SW480 (cell line): ENCODE results near the gene TMEFF2.

ENCODE experiments used
- DNase-seq: peaks from one replicate; pipeline ENCODE4 v3.0.0-alpha.2; 2016; ENCODE audit warnings: low spot score

The TMEFF2 gene

DNA sequence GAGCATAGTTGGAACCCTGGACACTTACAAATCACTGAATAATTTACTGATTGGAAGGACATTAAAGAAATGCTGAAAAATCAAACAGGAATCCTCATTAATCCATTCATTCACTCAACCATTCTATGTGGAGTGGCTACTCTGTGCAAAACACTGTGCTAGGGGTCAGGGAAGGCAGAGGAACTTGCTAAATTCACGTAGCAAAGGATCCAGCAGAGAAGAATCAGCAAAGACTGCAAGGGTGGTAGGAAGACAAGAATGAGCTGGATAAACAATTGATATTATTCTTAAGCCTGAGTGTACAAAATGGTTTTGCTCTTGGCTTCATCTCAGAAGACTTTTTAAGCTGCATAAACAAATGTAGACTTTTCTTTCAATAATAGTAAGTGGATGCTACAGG lies 183.5 kb downstream of the TMEFF2 start:
- DNase-seq: no peak

DNA sequence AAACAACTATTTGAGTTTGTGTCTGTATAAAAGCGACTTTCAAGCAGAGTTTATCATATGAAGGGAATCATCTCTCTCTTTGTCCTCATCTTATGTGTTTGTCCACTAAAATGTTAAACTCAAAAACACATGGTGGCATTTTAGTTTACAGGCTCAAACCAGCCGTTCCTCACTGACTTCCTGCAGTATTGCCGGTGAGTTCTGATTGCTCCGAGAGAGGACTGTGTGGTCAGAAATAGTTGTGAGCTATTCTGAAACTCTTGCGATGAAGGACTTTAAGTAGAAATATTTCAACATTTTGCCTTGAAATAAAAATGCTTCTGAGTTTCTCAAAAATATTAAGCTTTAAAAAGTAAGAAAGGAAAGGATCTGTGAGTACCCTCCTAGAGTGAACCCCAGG lies 184.7 kb downstream of the TMEFF2 start:
- no peak for DNase-seq

DNA sequence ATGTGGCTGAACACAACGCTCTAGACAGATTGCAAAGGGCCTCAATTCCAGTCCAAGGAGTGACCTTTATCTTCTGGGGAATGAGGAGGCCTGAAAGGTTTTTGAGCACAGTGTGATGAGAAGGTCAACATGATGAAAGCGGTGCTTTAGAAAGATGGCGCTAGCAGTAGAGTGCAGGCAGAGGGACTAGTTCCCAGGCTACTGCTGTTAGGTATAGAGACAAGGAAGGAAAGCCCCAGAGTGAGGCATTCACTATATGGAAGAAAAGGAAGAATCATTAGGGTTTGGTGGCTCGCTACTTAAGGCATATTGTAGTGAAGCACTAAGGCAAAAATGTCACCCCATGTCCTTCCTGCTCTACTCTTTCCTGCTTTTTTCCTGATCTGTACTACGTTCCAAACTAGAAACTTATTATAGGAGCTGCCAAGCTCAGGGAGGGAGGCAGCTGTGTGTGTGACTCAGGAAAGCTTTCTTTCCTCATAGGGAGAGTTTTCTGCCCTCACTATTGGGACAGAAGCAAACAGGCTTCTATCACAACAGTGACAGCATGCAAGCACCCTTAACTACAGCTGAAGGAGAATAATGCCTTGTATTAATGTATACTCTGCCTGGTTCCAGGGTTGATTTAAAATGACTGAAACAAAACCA lies 187.0 kb downstream of the TMEFF2 start:
- no peak for DNase-seq

DNA sequence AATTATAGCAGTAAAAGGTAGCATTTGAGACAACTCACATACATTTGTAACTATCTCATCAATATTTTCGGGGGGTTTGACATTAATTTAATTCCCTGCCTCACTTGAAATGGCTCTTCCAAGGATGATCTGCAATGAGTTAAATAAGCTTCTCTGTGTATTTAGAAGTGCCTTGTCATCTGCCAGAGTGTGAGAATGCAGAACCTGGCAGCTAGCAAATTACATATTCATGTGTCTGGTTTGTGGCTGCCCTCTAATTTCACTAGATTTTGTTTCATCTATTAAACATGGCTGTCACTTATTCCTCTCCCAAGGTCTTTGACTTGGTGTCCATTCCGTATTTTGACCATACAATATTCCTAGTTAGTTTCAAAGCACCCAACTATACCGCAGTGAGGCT lies 189.5 kb downstream of the TMEFF2 start:
- DNase-seq: no peak

DNA sequence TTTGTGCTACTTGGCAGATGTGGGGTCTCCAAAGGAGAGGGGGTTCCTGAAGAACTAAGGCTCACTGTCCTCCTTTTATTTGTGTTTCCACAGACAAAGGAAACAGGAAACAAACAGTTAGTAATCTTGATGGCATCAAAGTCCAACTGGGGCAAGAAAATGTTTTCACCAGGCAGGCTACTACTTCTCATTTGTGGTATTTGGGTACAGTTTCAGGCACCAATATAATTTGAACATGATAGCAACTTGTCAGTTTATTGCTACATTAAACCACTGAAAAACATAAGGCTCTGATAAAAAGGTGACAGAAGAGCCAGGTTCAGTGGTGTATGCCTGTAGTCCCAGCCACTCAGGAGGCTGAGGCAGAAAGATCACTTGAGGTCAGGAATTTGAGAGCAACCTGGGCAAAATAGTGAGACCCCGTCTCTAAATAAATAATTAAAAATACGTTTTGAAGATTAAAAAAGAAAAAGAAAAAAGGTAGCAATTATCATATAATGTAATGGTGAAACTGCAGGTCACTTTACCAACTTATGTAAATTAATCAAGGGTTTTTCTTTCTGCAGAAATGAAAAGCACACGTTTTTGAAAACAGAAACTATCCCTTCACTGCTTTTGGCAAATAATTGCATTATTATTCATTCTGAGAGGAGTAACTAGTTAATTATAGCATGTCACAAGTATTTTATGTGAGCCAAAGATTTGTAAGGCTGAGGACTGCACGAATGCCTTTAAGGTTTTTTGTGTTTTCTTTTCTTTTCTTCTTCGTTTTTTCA lies 190.4 kb downstream of the TMEFF2 start:
- no peak for DNase-seq

DNA sequence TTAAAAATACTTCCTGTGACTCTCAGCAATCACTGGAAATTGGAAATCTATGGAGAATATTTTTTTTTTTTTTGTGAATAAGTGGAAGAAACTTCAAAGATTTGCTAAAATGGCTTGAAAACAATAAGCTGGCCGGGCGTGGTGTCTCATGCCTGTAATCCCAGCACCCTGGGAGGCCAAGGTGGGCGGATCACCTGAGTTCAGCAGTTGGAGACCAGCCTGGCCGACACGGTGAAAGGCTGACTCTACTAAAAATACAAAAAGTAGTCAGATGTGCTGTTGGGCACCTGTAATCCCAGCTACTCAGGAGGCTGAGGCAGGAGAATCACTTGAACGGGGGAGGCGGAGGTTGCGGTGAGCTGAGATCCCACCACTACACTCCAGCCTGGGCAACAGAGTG lies 192.3 kb downstream of the TMEFF2 start:
- DNase-seq: no peak

DNA sequence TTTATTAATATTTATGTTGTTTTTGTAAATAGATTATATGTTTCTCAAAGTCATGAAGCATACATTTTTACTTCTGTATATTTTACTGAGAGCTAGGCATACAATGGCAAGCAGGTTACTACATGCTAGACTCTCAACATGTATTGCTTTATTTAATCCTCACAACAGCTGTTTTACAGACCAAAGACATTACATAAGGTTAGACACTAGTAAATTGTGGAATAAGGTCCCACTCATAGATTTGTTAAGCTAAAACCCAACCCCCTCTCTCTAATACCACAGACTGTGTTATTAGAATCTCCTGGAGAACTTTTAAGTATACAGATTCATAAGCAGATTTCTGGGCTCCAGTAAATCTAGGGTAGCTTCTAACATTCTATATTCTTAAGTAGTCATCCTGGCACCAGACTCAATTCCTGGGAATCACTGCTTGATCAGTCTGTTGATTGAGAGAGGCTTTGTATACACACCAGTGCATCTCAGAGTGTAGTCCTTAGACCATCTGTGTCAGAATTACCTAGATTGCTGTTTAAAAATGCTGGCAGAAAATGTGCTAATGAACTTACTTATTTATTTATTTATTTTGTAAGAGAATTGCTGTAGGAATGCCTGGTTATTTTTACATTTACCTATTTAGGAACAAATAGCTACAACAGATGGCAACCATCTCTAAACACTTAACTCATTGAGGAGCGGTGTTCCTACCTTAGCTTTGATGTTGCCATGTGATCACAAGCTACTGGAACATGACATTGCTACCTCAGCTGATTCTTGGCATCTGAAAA lies 194.3 kb downstream of the TMEFF2 start:
- DNase-seq: no peak

DNA sequence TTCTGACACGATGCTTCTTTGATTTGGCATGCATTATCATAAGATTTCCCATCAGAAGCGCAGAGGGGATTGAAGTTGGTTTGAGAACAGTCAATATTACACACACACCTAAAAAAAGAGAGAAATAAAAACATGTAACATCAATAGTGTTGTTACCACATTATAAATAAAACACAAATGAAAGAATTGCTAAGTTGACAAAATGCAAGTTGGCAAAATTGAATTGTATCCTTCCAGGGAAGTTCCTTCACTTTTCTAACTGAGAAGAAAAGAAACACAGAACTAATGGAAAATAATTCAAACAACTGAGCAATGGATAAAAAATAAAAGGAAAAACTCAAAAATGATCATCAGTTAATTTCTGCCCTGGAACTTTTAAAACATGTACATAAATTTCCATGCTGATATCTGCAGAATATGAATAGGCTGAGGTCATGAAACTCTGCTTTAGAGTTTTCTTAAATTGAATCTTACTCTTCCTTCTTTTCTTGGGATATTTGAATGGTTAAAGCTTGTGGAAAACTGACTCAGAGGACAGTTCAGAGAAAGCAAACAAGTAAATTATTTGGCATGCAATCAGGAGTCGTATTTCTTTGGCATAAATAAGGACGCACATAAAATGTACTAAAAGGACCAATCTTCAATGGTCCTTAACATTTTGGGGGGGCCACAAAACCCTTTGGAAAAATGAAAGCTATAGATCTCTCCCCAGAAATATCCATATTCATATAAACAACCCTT lies 195.5 kb downstream of the TMEFF2 start:
- DNase-seq: no peak

DNA sequence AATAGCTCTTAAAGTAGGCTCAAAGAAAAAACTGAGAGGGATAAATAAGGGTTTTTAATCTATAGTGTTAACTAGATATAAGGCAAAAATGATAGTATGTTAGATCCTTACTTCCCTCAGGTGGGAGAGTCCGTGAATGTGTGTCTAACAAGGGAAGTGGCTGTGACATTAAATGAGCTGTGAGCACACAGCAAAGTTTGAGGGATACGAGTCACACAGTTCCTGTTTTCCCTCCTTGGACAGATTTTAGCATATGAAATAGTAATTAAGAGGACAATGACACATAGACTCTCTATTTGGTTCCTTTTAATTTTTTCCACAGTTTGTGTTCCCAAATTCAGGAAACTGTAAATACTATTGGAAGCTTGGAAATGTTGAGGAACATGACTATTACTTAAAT lies 199.4 kb downstream of the TMEFF2 start:
- DNase-seq: no peak

DNA sequence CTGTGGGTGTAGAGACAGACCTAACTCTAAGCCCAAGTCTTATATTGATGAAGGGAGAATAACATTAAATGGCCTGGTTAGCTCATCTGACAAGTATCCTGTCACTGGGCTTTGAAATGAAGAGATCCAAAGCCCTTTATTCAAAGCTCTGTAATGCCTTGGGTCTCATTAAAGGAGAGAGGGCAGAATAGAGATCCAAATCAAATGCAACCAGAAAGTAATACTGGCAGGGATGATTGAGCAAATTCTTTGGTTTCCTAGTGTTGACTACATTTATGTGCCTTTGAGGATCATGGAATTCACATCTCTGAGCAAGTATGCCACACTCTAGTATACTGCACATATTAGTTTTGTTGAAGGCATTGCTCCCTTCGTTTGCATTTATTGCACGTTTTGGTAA lies 200.0 kb downstream of the TMEFF2 start:
- DNase-seq: no peak

DNA sequence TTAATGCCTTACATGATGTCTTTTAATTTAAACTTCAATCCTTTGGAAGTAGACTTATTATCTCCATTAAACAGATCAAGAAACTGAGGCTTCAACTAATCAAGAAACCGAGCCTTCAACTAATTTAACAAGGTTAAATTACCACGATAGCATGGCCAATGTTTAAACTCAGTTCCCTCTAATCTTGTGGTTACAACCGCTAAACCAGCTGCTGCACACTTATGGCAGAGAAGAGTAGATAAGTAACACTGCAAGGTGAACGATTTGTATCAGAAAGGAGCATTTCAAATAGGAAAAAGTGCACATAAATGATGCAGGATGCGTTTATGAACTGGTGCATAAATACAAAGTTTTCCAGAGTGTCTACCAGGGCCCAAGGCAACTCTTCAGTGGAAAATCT lies 203.3 kb downstream of the TMEFF2 start:
- no peak for DNase-seq

DNA sequence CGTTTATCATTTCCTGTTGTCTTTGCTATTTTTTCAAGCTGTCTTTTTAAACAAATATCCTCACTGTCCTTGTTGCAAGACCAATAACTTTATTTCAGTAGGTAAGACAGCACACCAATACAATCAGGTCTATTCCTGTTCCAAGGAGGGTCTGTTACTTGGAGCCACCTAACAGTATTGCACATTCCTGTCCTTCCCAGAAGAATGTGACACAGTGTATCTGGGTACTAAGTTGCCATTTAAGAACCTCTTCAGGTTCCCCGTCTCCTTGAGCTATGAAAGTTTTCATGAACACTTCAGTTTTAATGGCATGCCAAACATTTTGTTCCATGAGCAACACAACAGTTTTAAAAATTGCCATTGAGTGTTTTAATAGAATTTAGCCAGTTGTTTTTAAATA lies 209.0 kb downstream of the TMEFF2 start:
- no peak for DNase-seq

DNA sequence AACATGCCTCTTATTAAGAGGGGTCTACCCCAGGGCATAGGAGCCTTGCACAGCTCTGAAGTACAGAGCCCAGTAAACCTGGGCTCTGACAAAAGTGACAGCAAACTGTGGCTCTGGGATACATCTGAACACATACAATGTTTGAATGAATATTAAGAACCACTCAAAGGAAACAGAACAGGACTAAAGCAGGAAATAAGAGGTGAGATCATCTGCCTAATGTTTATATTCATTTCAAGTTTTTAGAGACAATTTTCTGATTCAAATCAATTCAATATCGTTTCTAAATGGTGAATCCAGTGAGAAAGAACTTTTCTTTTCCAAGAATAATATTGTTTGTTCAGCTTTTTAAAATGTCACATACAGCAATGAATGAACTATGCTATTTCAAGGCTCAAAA lies 211.1 kb downstream of the TMEFF2 start:
- no peak for DNase-seq

DNA sequence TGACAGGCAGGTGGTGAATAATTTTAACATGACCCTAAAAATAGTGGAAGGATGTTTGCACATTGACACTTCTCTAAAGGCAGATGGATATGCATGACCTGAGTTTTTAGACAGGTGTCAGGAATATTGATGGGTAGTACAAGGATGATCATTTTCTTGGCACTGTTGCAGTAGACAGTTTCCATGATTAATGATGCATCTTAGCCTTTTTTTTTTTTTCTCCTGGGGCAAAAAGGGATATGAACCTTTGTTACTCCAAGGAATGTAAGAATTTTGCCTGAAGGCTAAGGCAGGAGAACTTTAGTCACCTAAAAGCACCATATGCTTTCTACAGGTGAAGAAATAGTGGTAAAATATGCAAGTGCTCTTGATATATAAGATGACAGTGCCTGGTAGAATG lies 211.5 kb downstream of the TMEFF2 start:
- DNase-seq: no peak

DNA sequence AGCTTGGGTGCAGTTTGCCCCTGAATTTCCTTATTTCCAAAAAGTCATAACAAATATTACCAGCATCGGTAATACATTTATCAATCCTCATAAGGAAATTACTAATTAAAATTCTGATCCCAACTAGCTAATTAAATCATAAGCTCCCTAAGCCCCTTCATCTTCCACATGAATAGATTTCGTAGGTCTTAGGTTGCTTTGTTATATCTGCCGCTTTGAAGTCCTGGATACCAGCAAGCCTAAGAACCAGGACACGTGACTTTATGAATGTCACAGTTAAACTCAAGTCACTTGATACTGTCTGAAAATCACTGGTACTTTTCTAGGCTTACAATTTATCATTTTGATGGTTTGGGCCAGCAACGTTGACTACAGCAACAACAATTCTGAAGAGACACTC lies 213.0 kb downstream of the TMEFF2 start:
- no peak for DNase-seq

DNA sequence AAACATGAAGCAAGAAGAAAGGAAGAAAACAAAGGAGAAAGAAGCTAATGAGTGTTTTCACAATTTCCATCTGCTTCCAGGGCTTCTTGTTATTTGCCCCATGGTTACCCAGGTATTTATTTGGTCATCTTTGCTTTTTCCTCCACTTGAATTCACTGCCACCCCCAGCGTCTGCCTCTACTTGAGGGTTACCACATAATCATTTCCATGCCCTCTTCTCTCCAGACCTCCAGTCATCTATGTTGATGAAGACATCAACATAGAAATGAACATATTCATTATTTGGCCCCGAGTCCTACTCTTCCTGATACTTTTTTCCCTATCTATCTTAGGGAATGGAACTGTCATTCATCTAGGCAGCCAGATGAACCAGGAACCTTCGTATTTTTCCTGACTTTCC lies 214.2 kb downstream of the TMEFF2 start:
- DNase-seq: no peak

DNA sequence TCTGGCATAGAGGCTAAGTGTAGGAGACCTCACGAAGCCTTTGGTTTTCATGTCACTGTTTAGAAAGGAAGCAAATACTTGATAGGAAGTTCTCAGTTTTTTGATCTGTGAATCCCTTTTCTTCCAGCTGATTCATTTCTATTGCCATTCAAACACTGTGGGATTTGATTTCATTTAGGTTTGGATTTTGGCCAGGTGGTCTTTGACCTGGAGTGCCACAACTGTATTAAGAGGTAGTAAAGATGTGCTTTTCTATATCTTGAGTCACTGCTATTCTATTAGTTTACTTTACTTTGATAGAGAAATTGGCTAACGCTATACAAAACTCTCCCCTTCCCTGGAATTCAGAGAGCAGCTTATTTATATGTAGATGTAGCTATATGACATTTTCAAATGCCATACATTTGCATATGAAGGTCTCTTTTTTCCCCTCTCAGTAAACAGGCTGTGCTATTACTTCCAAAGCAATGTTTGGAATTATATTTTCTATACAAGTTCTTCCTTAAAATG lies 215.5 kb downstream of the TMEFF2 start:
- no peak for DNase-seq

DNA sequence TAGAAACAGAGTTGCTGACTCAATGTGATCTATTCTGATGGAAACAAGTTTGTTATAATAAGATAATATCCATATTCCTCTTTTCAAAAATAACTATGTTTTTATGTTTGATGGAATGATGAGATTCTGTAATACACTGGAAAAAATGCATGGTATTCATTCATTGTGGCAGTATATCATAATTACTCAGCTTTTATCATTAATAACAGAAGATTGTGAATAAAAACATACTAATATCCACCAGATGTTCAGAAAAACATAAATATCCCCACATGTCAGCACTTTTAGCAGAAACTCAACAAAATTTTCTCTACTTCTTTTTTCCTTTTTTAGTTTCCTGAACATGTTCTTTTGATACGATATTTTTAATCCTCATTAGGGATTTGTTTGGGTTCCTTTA lies 217.0 kb downstream of the TMEFF2 start:
- no peak for DNase-seq

DNA sequence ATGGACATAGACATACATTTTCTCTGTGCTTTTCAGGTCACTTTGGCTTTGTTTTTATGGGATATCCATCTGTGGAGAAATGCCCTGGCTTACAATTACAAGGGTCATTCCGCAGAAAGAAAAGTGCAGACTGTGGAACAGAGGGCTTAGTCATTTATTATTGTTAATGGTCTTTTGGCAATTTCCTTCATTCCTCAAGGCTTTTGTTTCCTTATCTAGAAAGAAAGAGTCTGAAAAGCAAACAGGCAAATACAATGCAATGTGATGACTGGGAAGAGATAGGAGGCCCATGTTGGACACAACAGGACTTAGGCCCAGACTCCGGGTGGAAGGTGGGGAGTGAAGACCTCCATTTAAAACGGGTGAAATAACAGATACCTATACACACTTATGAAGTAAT lies 218.3 kb downstream of the TMEFF2 start:
- DNase-seq: no peak

DNA sequence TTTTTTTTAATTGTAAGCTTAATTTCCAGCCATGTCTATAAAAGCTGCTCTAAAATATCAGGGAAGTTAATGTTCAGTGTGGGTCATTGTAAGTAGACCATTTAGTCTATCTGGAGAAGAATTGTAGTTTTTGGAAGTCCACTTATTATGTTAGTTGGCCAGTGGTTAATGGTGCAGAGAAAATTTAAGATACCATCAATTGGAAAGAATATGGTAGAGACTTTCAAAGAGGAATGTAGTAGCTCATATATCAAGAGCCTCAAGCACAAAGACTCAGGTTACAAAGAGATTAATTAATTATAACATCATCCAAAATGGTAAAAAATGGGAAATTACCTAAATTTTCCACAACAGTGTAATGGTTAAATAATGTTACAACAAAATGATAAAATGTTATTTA lies 220.1 kb downstream of the TMEFF2 start:
- DNase-seq: no peak

DNA sequence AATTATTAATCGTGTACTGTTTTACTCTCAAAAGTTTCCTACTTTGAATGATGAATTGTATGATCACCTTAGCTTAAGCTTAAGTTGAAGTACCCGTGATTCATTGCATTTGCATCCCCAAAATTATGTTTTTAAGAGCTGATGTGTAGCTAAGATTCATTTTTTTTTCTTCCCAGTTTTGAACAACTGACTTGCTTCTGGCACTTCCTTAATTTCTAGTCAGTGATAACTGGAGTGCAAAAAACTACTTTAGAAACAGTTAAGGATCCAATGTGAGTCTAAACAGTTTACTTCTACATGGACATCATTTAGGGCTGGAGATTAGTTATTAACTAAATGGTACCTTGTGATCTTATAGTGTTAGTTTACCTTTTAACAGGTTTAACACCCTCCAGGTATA lies 223.9 kb downstream of the TMEFF2 start:
- no peak for DNase-seq

DNA sequence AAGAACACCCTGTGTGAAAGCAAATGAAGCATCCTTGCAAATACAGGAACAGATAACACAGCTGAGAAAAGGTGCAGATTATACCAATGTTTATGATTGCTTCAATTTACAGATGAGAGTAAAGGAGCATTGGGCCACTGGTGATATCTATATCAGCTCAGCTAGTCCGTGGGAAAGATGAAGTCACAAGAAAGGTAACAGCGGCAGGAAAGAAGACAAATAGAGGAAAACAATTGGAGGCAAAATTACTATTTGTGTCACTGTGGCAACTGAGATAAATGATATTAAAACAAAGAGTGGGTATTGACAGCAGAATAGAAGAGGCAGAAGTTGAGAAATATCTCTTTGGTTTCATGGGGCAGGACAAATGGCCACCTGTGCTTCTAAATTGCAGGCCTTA lies 226.6 kb downstream of the TMEFF2 start:
- DNase-seq: no peak
